MCF 10A (cell line): Measurements from ENCODE around the gene AUTS2. TPM values are rescaled to one million over a fixed set of nuclear protein-coding genes. Genes with fewer than 3 reads are reported as not detected.

Source experiments
- BruUV-seq: library from RNA; stranded (reverse); fragments of 400-500 nt; replicated peaks from 2 replicates; lab custom pipeline; 2021; lab: Mats Ljungman, UMichigan
- CTCF ChIA-PET: fragments of 300-600 bp; sonication (Branson Sonifier 250); formaldehyde crosslinking; extraction: SDS; loops from one replicate; lab custom pipeline; 2021; ENCODE audit warnings: antibody characterized with exemption, inconsistent platforms; lab: Yijun Ruan, JAX
- POLR2A ChIA-PET: fragments of 300-600, 350-650 bp; sonication (Branson Sonifier 250); formaldehyde crosslinking; extraction: SDS; loops from one replicate; lab custom pipeline; 2020; ENCODE audit warnings: antibody characterized with exemption, inconsistent platforms; lab: Yijun Ruan, JAX
- DNase-seq: peaks from one replicate; pipeline ENCODE4 v3.0.0-alpha.2; 2018; ENCODE audit not compliant: unreplicated experiment
- H3K27ac Mint-ChIP-seq: one replicate; pipeline ENCODE4 v1.8.0; 2022; ENCODE audit warnings: mild to moderate bottlenecking, low read depth, mixed read lengths; ENCODE audit not compliant: unreplicated experiment
- H3K27me3 Mint-ChIP-seq: one replicate; pipeline ENCODE4 v1.8.0; 2022; ENCODE audit warnings: mixed read lengths; ENCODE audit not compliant: insufficient read depth, unreplicated experiment
- H3K36me3 Mint-ChIP-seq: one replicate; pipeline ENCODE4 v1.8.0; 2022; ENCODE audit warnings: mild to moderate bottlenecking, moderate library complexity, mixed read lengths; ENCODE audit not compliant: insufficient read depth, unreplicated experiment
- H3K4me1 Mint-ChIP-seq: one replicate; pipeline ENCODE4 v1.8.0; 2022; ENCODE audit warnings: mixed read lengths; ENCODE audit not compliant: insufficient read depth, unreplicated experiment
- H3K4me3 Mint-ChIP-seq: one replicate; pipeline ENCODE4 v1.8.0; 2022; ENCODE audit warnings: mild to moderate bottlenecking, moderate library complexity, mixed read lengths; ENCODE audit not compliant: unreplicated experiment
- H3K9me3 Mint-ChIP-seq: one replicate; pipeline ENCODE4 v1.8.0; 2022; ENCODE audit warnings: mixed read lengths; ENCODE audit not compliant: unreplicated experiment
- intact Hi-C: fragments of 100-400 bp; cut with micrococcal nuclease; formaldehyde crosslinking; loops from 2 replicates; pipeline ENCODE4 v1.14.1; 2022
- total RNA-seq: library from RNA; stranded (reverse); gene quantifications from 2 replicates; pipeline ENCODE4 v1.2.3, GENCODE V29; 2022
- TF ChIP-seq, protein P1 (sequence below): fragments of 200-600 bp; IDR thresholded peaks from one replicate; pipeline ENCODE4 v1.8.0; 2022; ENCODE audit warnings: antibody characterized with exemption, mild to moderate bottlenecking; ENCODE audit not compliant: unreplicated experiment

Gene AUTS2
- total RNA-seq, 1 experiment from 2014 or later = 1.3 TPM

DNA sequence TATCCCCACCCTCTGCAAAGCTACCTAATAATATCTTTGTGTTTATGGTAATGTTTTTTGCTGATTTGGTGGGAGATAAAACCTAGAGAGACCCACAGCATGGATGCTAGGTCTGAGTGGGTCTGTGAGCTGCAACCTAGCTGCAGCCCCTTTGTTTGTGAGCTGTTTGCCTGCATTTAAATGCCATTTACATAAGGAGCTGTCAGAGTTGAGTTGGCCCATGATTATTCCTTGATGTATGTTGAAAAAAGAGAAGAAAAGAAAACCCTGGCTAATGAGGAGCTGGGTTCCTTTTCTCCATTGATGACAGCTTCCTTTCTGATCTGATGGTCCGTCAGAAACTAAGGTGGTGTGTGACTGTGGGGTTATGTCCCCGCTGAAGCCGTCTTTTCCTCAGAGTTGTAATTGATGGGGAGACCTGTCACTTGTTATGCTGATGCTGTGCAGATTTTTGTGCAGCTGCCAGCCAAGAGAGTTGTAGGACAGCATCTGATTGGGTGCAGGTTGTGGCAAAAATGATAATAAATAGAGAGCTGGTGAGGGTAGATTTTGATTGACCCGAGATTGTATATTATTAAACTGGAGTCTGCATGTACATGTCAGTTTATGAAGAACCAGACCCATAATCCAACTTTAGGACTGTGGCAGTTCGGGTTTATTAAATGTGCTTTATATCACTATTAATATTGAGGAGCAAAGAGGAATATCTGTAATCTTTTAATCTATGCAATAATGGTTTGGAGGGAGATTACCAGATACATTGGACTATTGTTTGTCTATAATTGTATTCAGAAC, 219.8 kb downstream of the AUTS2 start:
- no peak overlapping the region for H3K4me3 Mint-ChIP-seq
- TF ChIP-seq, protein P1, sequence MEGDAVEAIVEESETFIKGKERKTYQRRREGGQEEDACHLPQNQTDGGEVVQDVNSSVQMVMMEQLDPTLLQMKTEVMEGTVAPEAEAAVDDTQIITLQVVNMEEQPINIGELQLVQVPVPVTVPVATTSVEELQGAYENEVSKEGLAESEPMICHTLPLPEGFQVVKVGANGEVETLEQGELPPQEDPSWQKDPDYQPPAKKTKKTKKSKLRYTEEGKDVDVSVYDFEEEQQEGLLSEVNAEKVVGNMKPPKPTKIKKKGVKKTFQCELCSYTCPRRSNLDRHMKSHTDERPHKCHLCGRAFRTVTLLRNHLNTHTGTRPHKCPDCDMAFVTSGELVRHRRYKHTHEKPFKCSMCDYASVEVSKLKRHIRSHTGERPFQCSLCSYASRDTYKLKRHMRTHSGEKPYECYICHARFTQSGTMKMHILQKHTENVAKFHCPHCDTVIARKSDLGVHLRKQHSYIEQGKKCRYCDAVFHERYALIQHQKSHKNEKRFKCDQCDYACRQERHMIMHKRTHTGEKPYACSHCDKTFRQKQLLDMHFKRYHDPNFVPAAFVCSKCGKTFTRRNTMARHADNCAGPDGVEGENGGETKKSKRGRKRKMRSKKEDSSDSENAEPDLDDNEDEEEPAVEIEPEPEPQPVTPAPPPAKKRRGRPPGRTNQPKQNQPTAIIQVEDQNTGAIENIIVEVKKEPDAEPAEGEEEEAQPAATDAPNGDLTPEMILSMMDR = no peak
- H3K9me3 Mint-ChIP-seq = peaks cover 68% of the 10 kb centered on the region
- no peak overlapping the region for H3K27ac Mint-ChIP-seq
- CTCF ChIA-PET = interaction anchor here (0.6 kb wide), 1 partner anchor 43 kb away, joined by 4 read pairs; no protein-coding TSS in a partner anchor
- no peak for DNase-seq
- no peaks in the 10 kb centered on the region for H3K36me3 Mint-ChIP-seq
- POLR2A ChIA-PET = no interaction called here
- H3K27me3 Mint-ChIP-seq = no peaks in the 10 kb centered on the region
- intact Hi-C loops = no loop called here
- BruUV-seq = no TSS peak
- H3K4me1 Mint-ChIP-seq = no peaks in the 10 kb centered on the region

DNA sequence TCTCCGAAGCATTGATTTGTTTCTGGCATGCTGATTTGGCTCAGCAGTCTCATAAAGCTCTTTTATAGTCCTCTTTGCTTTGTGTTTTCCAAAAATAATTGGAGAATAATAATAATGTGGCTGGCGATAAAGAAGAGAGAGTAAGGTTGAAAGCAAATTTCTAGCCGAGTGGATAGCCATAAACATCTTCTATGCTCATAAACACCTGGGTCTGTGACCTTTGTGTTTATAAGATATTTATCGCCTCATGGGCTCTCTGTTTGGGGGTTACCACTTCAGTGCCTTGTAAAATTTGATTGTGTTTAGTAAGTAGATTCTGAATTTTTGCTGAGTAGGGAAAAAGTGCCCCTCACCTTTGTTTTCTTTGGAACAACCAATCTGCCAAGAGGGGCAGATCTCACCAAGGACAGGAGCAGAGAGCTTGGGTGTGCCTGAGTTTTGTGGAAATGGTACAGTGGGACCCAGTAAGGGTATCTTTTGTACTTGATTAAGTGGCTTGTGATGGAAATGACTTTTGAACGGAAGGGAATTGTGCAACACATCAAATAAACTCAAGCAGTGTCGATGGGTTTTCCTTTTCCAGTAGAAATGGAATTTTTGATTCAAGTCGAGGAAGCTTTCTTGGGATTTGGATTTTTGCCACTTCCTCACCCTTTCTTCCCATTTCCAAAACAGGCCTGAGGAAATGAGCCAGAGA, 220.5 kb downstream of the AUTS2 start:
- TF ChIP-seq, protein P1 = no peak
- CTCF ChIA-PET = interaction anchor here (0.6 kb wide), 1 partner anchor 42 kb away, joined by 4 read pairs; no protein-coding TSS in a partner anchor
- Mint-ChIP-seq H3K27ac (no peak overlapping the region), H3K27me3 (no peaks in the 10 kb centered on the region), H3K4me1 (no peaks in the 10 kb centered on the region), H3K9me3 (peaks cover 66% of the 10 kb centered on the region), H3K4me3 (no peak overlapping the region), H3K36me3 (no peaks in the 10 kb centered on the region)
- intact Hi-C loops = no loop called here
- no TSS peak for BruUV-seq
- POLR2A ChIA-PET = no interaction called here
- no peak for DNase-seq

DNA sequence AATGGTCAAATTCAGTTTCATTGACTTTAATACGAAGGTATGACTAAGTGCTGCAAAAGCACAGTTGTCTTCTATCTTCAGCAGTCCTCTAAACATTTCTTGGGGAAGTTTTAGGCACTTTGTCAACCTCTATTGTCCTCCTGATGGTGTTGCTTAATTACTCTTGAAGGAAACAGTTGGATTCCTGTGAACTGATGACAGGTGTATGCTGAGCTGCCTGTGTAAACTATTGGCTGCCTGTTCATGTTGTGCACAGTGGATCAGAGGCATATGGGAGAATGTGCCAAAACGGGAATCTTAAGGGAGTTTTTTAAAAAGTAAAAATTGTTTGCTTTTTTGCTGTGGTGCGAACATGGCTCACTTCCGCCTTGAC, 221.0 kb downstream of the AUTS2 start:
- no peak for DNase-seq
- TF ChIP-seq, protein P1 = no peak
- H3K4me3 Mint-ChIP-seq = no peak overlapping the region
- no peaks in the 10 kb centered on the region for H3K27me3 Mint-ChIP-seq
- ChIA-PET CTCF (interaction anchor here (0.6 kb wide), 1 partner anchor 1156 kb away, joined by 4 read pairs; no protein-coding TSS in a partner anchor), POLR2A (no interaction called here)
- H3K36me3 Mint-ChIP-seq = no peaks in the 10 kb centered on the region
- intact Hi-C loops = no loop called here
- H3K4me1 Mint-ChIP-seq = no peaks in the 10 kb centered on the region
- no peak overlapping the region for H3K27ac Mint-ChIP-seq
- no TSS peak for BruUV-seq
- peaks cover 61% of the 10 kb centered on the region for H3K9me3 Mint-ChIP-seq

DNA sequence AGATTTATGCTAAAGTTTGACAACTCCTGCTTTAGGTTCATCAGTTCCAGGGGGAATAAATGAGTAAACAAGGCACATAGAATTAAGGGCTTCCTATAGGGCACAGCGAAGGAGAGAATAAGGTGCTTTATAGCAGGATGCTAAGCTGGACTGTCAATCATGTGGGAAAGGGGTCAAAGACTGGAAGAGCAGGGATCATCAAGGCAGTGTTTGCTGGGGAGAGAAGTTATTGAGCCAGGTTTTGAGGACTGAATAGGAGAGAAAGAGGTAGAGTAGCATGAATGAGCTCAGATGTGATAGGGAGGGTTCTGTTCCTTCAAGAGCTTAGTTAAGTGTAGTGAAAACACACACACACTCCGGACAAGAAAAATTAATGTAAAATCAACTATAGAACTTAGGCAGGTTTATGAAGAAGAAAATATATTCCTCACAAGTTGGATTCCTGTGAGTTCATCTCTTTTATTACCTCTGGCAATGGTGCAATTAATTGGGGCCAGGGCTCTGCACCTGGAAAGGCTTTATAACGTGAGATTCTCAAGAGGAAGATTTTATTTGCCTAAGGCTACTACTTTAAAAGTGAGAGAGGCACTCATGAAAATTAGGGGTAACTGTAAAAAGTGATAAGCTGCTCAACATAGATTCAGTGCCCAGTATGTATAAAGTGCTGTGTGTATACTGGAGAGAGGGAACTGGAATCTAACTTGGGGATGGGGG, 222.4 kb downstream of the AUTS2 start:
- CTCF ChIA-PET = no interaction called here
- no peak overlapping the region for H3K4me3 Mint-ChIP-seq
- H3K27ac Mint-ChIP-seq = no peak overlapping the region
- intact Hi-C loops = no loop called here
- H3K36me3 Mint-ChIP-seq = no peaks in the 10 kb centered on the region
- TF ChIP-seq, protein P1 = no peak
- no TSS peak for BruUV-seq
- no peak for DNase-seq
- H3K9me3 Mint-ChIP-seq = peaks cover 60% of the 10 kb centered on the region
- no peaks in the 10 kb centered on the region for H3K27me3 Mint-ChIP-seq
- H3K4me1 Mint-ChIP-seq = no peaks in the 10 kb centered on the region
- POLR2A ChIA-PET = no interaction called here
